MM.1S (cell line): ENCODE results near the gene GYG2.

Experiments used
- DNase-seq: peaks from one replicate; pipeline ENCODE4 v3.0.0-alpha.2; 2015
- H2AFZ ChIP-seq: fragments of 300-600 bp; sonication (generic); 2 replicates; pipeline ENCODE4 v1.6.0; 2016; ENCODE audit warnings: antibody characterized with exemption, low read length
- H3F3A ChIP-seq: fragments of 300-600 bp; sonication (generic); 2 replicates; pipeline ENCODE4 v1.6.1; 2016; ENCODE audit warnings: mild to moderate bottlenecking, antibody characterized with exemption, low read length, moderate library complexity, mixed read lengths; ENCODE audit not compliant: insufficient read depth
- H3K27ac ChIP-seq: fragments of 300-600 bp; sonication (generic); 2 replicates; pipeline ENCODE4 v1.5.1; 2016; ENCODE audit warnings: mild to moderate bottlenecking, low read length
- H3K27me3 ChIP-seq: fragments of 300-600 bp; sonication (generic); replicated peaks from 2 replicates; pipeline ENCODE4 v1.6.0; 2016; ENCODE audit warnings: low read length; ENCODE audit not compliant: insufficient read depth
- H3K36me3 ChIP-seq: fragments of 300-600 bp; sonication (generic); replicated peaks from 2 replicates; pipeline ENCODE4 v1.6.1; 2016; ENCODE audit warnings: mild to moderate bottlenecking, low read length, mixed read lengths; ENCODE audit not compliant: insufficient read depth
- H3K4me1 ChIP-seq: fragments of 300-600 bp; sonication (generic); 2 replicates; pipeline ENCODE4 v1.6.1; 2016; ENCODE audit warnings: low read length, mixed read lengths
- H3K4me2 ChIP-seq: fragments of 300-600 bp; sonication (generic); 2 replicates; pipeline ENCODE4 v1.6.0; 2016; ENCODE audit warnings: low read depth, low read length
- H3K4me3 ChIP-seq: fragments of 300-600 bp; sonication (generic); 2 replicates; pipeline ENCODE4 v1.5.1; 2016; ENCODE audit warnings: low read length, mixed read lengths
- H3K79me2 ChIP-seq: fragments of 300-600 bp; sonication (generic); 2 replicates; pipeline ENCODE4 v1.6.1; 2016; ENCODE audit warnings: mixed run types, low read length, mixed read lengths
- H3K9ac ChIP-seq: fragments of 300-600 bp; sonication (generic); 2 replicates; pipeline ENCODE4 v1.6.1; 2016; ENCODE audit warnings: low read length, mixed read lengths
- H3K9me2 ChIP-seq: fragments of 300-600 bp; sonication (generic); replicated peaks from 2 replicates; pipeline ENCODE4 v1.6.1; 2016; ENCODE audit warnings: mild to moderate bottlenecking, low read length, mixed read lengths; ENCODE audit not compliant: insufficient read depth
- H3K9me3 ChIP-seq: fragments of 300-600 bp; sonication (generic); replicated peaks from 2 replicates; pipeline ENCODE4 v1.6.1; 2016; ENCODE audit warnings: mild to moderate bottlenecking, low read length, mixed read lengths; ENCODE audit not compliant: insufficient read depth
- H4K20me1 ChIP-seq: fragments of 300-600 bp; sonication (generic); 2 replicates; pipeline ENCODE4 v1.6.1; 2016; ENCODE audit warnings: mild to moderate bottlenecking, low read length, moderate library complexity, mixed read lengths; ENCODE audit not compliant: insufficient read depth
- CTCF ChIP-seq: fragments of 300-600 bp; sonication (generic); IDR thresholded peaks from 2 replicates; pipeline ENCODE4 v1.5.1; 2016; ENCODE audit warnings: antibody characterized with exemption, low read length, mixed read lengths
- EZH2 ChIP-seq: fragments of 300-600 bp; sonication (generic); optimal IDR thresholded peaks from 2 replicates; pipeline ENCODE3; 2017; ENCODE audit warnings: low read depth, mild to moderate bottlenecking, antibody characterized with exemption, low read length, mixed read lengths
- EZH2phosphoT487 ChIP-seq: fragments of 300-600 bp; sonication (generic); IDR thresholded peaks from 2 replicates; pipeline ENCODE4 v1.6.1; 2018; ENCODE audit warnings: antibody characterized with exemption, low read length

Gene GYG2

GRCh38 chrX:2829469-2830246 is 928 bp downstream of the GYG2 start:
- Histone ChIP-seq H3K4me3 (no peak overlapping the region), H3K27me3 (no peaks in the 10 kb centered on the region), H3K36me3 (no peaks in the 10 kb centered on the region), H3F3A (no peaks in the 10 kb centered on the region), H3K79me2 (no peaks in the 10 kb centered on the region), H2AFZ (no peak overlapping the region), H3K9ac (no peak overlapping the region), H3K9me2 (no peaks in the 10 kb centered on the region), H3K4me1 (no peaks in the 10 kb centered on the region), H3K9me3 (no peaks in the 10 kb centered on the region), H3K27ac (no peak overlapping the region), H3K4me2 (no peak overlapping the region), H4K20me1 (no peaks in the 10 kb centered on the region)
- TF ChIP-seq EZH2phosphoT487 (no peak), EZH2 (no peak), CTCF (no peak)
- no peak for DNase-seq

GRCh38 chrX:2831471-2832228 is 2.9 kb downstream of the GYG2 start:
- Histone ChIP-seq H4K20me1 (no peaks in the 10 kb centered on the region), H3K27me3 (no peaks in the 10 kb centered on the region), H3K9ac (no peak overlapping the region), H3K79me2 (no peaks in the 10 kb centered on the region), H3K9me2 (no peaks in the 10 kb centered on the region), H3F3A (no peaks in the 10 kb centered on the region), H3K4me1 (no peaks in the 10 kb centered on the region), H2AFZ (no peak overlapping the region), H3K4me3 (no peak overlapping the region), H3K36me3 (no peaks in the 10 kb centered on the region), H3K4me2 (no peak overlapping the region), H3K9me3 (no peaks in the 10 kb centered on the region), H3K27ac (no peak overlapping the region)
- DNase-seq, result no peak
- no peak for TF ChIP-seq EZH2phosphoT487
- TF ChIP-seq CTCF, result no peak
- TF ChIP-seq EZH2, result no peak

- no peak for DNase-seq
- Histone ChIP-seq H3K36me3 (no peaks in the 10 kb centered on the region), H3K4me2 (no peak overlapping the region), H4K20me1 (no peaks in the 10 kb centered on the region), H3K4me1 (no peaks in the 10 kb centered on the region), H3K79me2 (no peaks in the 10 kb centered on the region), H3K27me3 (no peaks in the 10 kb centered on the region), H3K9me2 (no peaks in the 10 kb centered on the region), H2AFZ (no peak overlapping the region), H3F3A (no peaks in the 10 kb centered on the region), H3K9ac (no peak overlapping the region), H3K9me3 (no peaks in the 10 kb centered on the region), H3K27ac (no peak overlapping the region), H3K4me3 (no peak overlapping the region)
- TF ChIP-seq CTCF, result no peak
- no peak for TF ChIP-seq EZH2phosphoT487
- TF ChIP-seq EZH2, result no peak
Observed at GRCh38 chrX:2837961-2838360, 9.2 kb downstream of the GYG2 start.
